HG03575 (cell line): Measurements from ENCODE around the gene LPAR3.

Experiments
- ATAC-seq: cut with Tn5 transposase; IDR thresholded peaks from one replicate; pipeline ENCODE4 v1.9.1; 2021; ENCODE audit not compliant: unreplicated experiment, insufficient number of reproducible peaks, low FRiP score; ENCODE audit errors: extremely low read depth

The LPAR3 gene

GRCh38 chr1:84862810-84863251 is 30.2 kb downstream of the LPAR3 start:
- ATAC-seq: peak; percentile 97

GRCh38 chr1:84861988-84862644 is 30.9 kb downstream of the LPAR3 start:
- no peak for ATAC-seq

GRCh38 chr1:84861516-84861915 is 31.5 kb downstream of the LPAR3 start:
- ATAC-seq: no peak

GRCh38 chr1:84859866-84860265 is 33.1 kb downstream of the LPAR3 start:
- ATAC-seq: no peak

- no peak for ATAC-seq
Observed at GRCh38 chr1:84857906-84858305, 35.1 kb downstream of the LPAR3 start.

GRCh38 chr1:84856726-84857270 is 36.2 kb downstream of the LPAR3 start:
- no peak for ATAC-seq

- no peak for ATAC-seq
Observed at GRCh38 chr1:84855691-84856630, 37.0 kb downstream of the LPAR3 start.

GRCh38 chr1:84855168-84855567 is 37.8 kb downstream of the LPAR3 start:
- no peak for ATAC-seq

GRCh38 chr1:84853741-84854721 is 39.0 kb downstream of the LPAR3 start:
- peak; percentile 97 for ATAC-seq

GRCh38 chr1:84851839-84852238 is 41.2 kb downstream of the LPAR3 start:
- ATAC-seq: no peak

- ATAC-seq: no peak
Observed at GRCh38 chr1:84849357-84849975, 43.5 kb downstream of the LPAR3 start.

GRCh38 chr1:84847253-84848250 is 45.5 kb downstream of the LPAR3 start:
- no peak for ATAC-seq

GRCh38 chr1:84846387-84846786 is 46.6 kb downstream of the LPAR3 start:
- ATAC-seq: no peak

GRCh38 chr1:84845357-84845756 is 47.6 kb downstream of the LPAR3 start:
- no peak for ATAC-seq

- no peak for ATAC-seq
Observed at GRCh38 chr1:84844094-84844493, 48.9 kb downstream of the LPAR3 start.

GRCh38 chr1:84842748-84843231 is 50.2 kb downstream of the LPAR3 start:
- no peak for ATAC-seq

- ATAC-seq: no peak
Observed at GRCh38 chr1:84841971-84842370, 51.0 kb downstream of the LPAR3 start.
